HEK293 (cell line): ENCODE measurements around the gene SAMD14.

ENCODE experiments used
- ATF2 ChIP-seq: fragments of 450-650 bp; formaldehyde crosslinking; IDR thresholded peaks from 2 replicates; pipeline ENCODE4 v1.5.1; 2016; ENCODE audit warnings: missing biosample characterization, missing genetic modification characterization, low read depth
- KLF10 ChIP-seq: fragments of 450-650 bp; IDR thresholded peaks from 2 replicates; pipeline ENCODE4 v1.5.1; 2018; ENCODE audit warnings: missing biosample characterization, mild to moderate bottlenecking, missing genetic modification characterization
- KLF8 ChIP-seq: fragments of 450-650 bp; formaldehyde crosslinking; IDR thresholded peaks from 2 replicates; pipeline ENCODE4 v1.5.1; 2016; ENCODE audit warnings: missing biosample characterization, missing genetic modification characterization
- MEIS1 ChIP-seq: sonication (generic); formaldehyde crosslinking; IDR thresholded peaks from 2 replicates; pipeline ENCODE4 v1.8.1; 2022; ENCODE audit warnings: missing genetic modification reagents, mild to moderate bottlenecking, borderline replicate concordance
- OVOL3 ChIP-seq: fragments of 450-650 bp; formaldehyde crosslinking; IDR thresholded peaks from 2 replicates; pipeline ENCODE4 v1.5.1; 2016; ENCODE audit warnings: missing biosample characterization, missing genetic modification characterization
- PRDM1 ChIP-seq: fragments of 450-650 bp; formaldehyde crosslinking; IDR thresholded peaks from 2 replicates; pipeline ENCODE4; 2016; ENCODE audit warnings: missing biosample characterization, missing genetic modification characterization
- SP7 ChIP-seq: fragments of 450-650 bp; formaldehyde crosslinking; IDR thresholded peaks from 2 replicates; pipeline ENCODE4 v1.5.1; 2016; ENCODE audit warnings: missing biosample characterization, missing genetic modification characterization
- YY2 ChIP-seq: fragments of 450-650 bp; formaldehyde crosslinking; IDR thresholded peaks from 2 replicates; pipeline ENCODE4 v1.5.1; 2016; ENCODE audit warnings: missing biosample characterization, missing genetic modification characterization
- ZBTB48 ChIP-seq: fragments of 450-650 bp; formaldehyde crosslinking; IDR thresholded peaks from 2 replicates; pipeline ENCODE4 v1.5.1; 2016; ENCODE audit warnings: missing biosample characterization, missing genetic modification characterization
- ZFHX2 ChIP-seq: fragments of 450-650 bp; formaldehyde crosslinking; conservative IDR thresholded peaks from 2 replicates; pipeline ENCODE4 v1.5.1; 2016; ENCODE audit warnings: missing biosample characterization, missing genetic modification characterization
- ZFP41 ChIP-seq: fragments of 450-650 bp; formaldehyde crosslinking; IDR thresholded peaks from 2 replicates; pipeline ENCODE4 v1.5.1; 2016; ENCODE audit warnings: missing biosample characterization, missing genetic modification characterization, borderline replicate concordance
- ZNF157 ChIP-seq: fragments of 450-650 bp; formaldehyde crosslinking; IDR thresholded peaks from 2 replicates; pipeline ENCODE4 v1.5.1; 2016; ENCODE audit warnings: missing biosample characterization, missing genetic modification characterization
- ZNF280C ChIP-seq: fragments of 450-650 bp; formaldehyde crosslinking; IDR thresholded peaks from 2 replicates; pipeline ENCODE4 v1.5.1; 2016; ENCODE audit warnings: missing biosample characterization, missing genetic modification characterization
- ZNF311 ChIP-seq: fragments of 450-650 bp; formaldehyde crosslinking; IDR thresholded peaks from 2 replicates; pipeline ENCODE4 v1.5.1; 2017; ENCODE audit warnings: missing biosample characterization, missing genetic modification characterization, borderline replicate concordance
- ZNF350 ChIP-seq: fragments of 450-650 bp; formaldehyde crosslinking; IDR thresholded peaks from 2 replicates; pipeline ENCODE4 v1.5.0; 2017; ENCODE audit warnings: missing biosample characterization, mild to moderate bottlenecking, missing genetic modification characterization
- ZNF362 ChIP-seq: fragments of 450-650 bp; formaldehyde crosslinking; IDR thresholded peaks from 2 replicates; pipeline ENCODE4 v1.5.1; 2016; ENCODE audit warnings: missing biosample characterization, missing genetic modification characterization
- ZNF514 ChIP-seq: fragments of 450-650 bp; formaldehyde crosslinking; IDR thresholded peaks from 2 replicates; pipeline ENCODE4 v1.5.1; 2016; ENCODE audit warnings: missing biosample characterization, missing genetic modification characterization
- ZNF571 ChIP-seq: fragments of 450-650 bp; formaldehyde crosslinking; IDR thresholded peaks from 2 replicates; pipeline ENCODE4 v1.5.0; 2017; ENCODE audit warnings: missing biosample characterization, missing genetic modification characterization
- ZNF626 ChIP-seq: fragments of 450-650 bp; sonication (Bioruptor Pico); formaldehyde crosslinking; IDR thresholded peaks from 2 replicates; pipeline ENCODE4 v1.5.1; 2018; ENCODE audit warnings: missing biosample characterization, missing genetic modification characterization, inconsistent platforms
- ZNF747 ChIP-seq: fragments of 450-650 bp; formaldehyde crosslinking; IDR thresholded peaks from 2 replicates; pipeline ENCODE4 v1.5.1; 2016; ENCODE audit warnings: missing biosample characterization, missing genetic modification characterization
- ZNF776 ChIP-seq: fragments of 450-650 bp; formaldehyde crosslinking; IDR thresholded peaks from 2 replicates; pipeline ENCODE4 v1.5.0; 2017; ENCODE audit warnings: missing biosample characterization, missing genetic modification characterization, borderline replicate concordance
- ZSCAN23 ChIP-seq: fragments of 450-650 bp; formaldehyde crosslinking; IDR thresholded peaks from 2 replicates; pipeline ENCODE4 v1.5.1; 2016; ENCODE audit warnings: missing biosample characterization, missing genetic modification characterization
- ZSCAN5A ChIP-seq: fragments of 450-650 bp; formaldehyde crosslinking; IDR thresholded peaks from 2 replicates; pipeline ENCODE4 v1.5.1; 2016; ENCODE audit warnings: missing biosample characterization, missing genetic modification characterization
- TF ChIP-seq, protein P1 (sequence below): IDR thresholded peaks from 2 replicates; pipeline ENCODE4 v1.6.1; 2011; ENCODE audit warnings: mild to moderate bottlenecking, low read depth, low read length, borderline replicate concordance
- TF ChIP-seq, protein P2 (sequence below): fragments of 450-650 bp; formaldehyde crosslinking; IDR thresholded peaks from 2 replicates; pipeline ENCODE4 v1.5.1; 2016; ENCODE audit warnings: missing biosample characterization, missing genetic modification characterization
- TF ChIP-seq, protein P3 (sequence below): fragments of 450-650 bp; formaldehyde crosslinking; IDR thresholded peaks from 2 replicates; pipeline ENCODE4 v1.5.1; 2017; ENCODE audit warnings: missing biosample characterization, missing genetic modification characterization

The SAMD14 gene

GRCh38 chr17:50094753-50095619 is 35.0 kb downstream of the SAMD14 start, which contains the start of gene PDK2 (continued):
- TF ChIP-seq ZSCAN5A (tag by site-specific recombination) (peak; percentile 84; the same call in 1 of the 2 replicates), SP7 (peak; percentile 74), KLF10 (no peak; the same call in 1 of the 2 replicates), KLF8 (tag by site-specific recombination) (peak; percentile 91), OVOL3 (tag by site-specific recombination) (peak; percentile 6; the same call in 1 of the 2 replicates), ZNF280C (tag by site-specific recombination) (no peak), ATF2 (tag by site-specific recombination) (no peak), ZSCAN23 (tag by site-specific recombination) (peak; percentile 59; the same call in 1 of the 2 replicates), ZNF571 (tag by site-specific recombination) (no peak), ZNF350 (tag by site-specific recombination) (no peak), PRDM1 (tag by site-specific recombination) (peak; percentile 93), ZNF626 (tag by site-specific recombination) (no peak), ZNF776 (no peak), ZNF514 (no peak), ZFP41 (tag by site-specific recombination) (no peak), ZBTB48 (peak; percentile 78), YY2 (tag by site-specific recombination) (0 out of 2 replicates have a peak, but pooled peaks have one; percentile 46), ZNF362 (no peak), ZFHX2 (tag by site-specific recombination) (peak; percentile 90), ZNF157 (tag by site-specific recombination) (no peak), ZNF747 (no peak), MEIS1 (CRISPR knock-in tag) (no peak), ZNF311 (no peak)
- TF ChIP-seq, protein P1, sequence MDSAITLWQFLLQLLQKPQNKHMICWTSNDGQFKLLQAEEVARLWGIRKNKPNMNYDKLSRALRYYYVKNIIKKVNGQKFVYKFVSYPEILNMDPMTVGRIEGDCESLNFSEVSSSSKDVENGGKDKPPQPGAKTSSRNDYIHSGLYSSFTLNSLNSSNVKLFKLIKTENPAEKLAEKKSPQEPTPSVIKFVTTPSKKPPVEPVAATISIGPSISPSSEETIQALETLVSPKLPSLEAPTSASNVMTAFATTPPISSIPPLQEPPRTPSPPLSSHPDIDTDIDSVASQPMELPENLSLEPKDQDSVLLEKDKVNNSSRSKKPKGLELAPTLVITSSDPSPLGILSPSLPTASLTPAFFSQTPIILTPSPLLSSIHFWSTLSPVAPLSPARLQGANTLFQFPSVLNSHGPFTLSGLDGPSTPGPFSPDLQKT: no peak
- TF ChIP-seq, protein P2, sequence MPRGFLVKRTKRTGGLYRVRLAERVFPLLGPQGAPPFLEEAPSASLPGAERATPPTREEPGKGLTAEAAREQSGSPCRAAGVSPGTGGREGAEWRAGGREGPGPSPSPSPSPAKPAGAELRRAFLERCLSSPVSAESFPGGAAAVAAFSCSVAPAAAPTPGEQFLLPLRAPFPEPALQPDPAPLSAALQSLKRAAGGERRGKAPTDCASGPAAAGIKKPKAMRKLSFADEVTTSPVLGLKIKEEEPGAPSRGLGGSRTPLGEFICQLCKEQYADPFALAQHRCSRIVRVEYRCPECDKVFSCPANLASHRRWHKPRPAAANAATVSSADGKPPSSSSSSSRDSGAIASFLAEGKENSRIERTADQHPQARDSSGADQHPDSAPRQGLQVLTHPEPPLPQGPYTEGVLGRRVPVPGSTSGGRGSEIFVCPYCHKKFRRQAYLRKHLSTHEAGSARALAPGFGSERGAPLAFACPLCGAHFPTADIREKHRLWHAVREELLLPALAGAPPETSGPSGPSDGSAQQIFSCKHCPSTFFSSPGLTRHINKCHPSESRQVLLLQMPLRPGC (tag by site-specific recombination): peak; percentile 42
- TF ChIP-seq, protein P3, sequence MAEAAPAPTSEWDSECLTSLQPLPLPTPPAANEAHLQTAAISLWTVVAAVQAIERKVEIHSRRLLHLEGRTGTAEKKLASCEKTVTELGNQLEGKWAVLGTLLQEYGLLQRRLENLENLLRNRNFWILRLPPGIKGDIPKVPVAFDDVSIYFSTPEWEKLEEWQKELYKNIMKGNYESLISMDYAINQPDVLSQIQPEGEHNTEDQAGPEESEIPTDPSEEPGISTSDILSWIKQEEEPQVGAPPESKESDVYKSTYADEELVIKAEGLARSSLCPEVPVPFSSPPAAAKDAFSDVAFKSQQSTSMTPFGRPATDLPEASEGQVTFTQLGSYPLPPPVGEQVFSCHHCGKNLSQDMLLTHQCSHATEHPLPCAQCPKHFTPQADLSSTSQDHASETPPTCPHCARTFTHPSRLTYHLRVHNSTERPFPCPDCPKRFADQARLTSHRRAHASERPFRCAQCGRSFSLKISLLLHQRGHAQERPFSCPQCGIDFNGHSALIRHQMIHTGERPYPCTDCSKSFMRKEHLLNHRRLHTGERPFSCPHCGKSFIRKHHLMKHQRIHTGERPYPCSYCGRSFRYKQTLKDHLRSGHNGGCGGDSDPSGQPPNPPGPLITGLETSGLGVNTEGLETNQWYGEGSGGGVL (tag by site-specific recombination): peak; percentile 53; the same call in 1 of the 2 replicates
